ENCODE results near the gene LHFPL2.
"Not testable (repeated sequence)": the region's sequence is repeated elsewhere in the genome, so short reads cannot be mapped to it uniquely, and the experiment has no call there.

The LHFPL2 gene, protein sequence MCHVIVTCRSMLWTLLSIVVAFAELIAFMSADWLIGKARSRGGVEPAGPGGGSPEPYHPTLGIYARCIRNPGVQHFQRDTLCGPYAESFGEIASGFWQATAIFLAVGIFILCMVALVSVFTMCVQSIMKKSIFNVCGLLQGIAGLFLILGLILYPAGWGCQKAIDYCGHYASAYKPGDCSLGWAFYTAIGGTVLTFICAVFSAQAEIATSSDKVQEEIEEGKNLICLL

DNA sequence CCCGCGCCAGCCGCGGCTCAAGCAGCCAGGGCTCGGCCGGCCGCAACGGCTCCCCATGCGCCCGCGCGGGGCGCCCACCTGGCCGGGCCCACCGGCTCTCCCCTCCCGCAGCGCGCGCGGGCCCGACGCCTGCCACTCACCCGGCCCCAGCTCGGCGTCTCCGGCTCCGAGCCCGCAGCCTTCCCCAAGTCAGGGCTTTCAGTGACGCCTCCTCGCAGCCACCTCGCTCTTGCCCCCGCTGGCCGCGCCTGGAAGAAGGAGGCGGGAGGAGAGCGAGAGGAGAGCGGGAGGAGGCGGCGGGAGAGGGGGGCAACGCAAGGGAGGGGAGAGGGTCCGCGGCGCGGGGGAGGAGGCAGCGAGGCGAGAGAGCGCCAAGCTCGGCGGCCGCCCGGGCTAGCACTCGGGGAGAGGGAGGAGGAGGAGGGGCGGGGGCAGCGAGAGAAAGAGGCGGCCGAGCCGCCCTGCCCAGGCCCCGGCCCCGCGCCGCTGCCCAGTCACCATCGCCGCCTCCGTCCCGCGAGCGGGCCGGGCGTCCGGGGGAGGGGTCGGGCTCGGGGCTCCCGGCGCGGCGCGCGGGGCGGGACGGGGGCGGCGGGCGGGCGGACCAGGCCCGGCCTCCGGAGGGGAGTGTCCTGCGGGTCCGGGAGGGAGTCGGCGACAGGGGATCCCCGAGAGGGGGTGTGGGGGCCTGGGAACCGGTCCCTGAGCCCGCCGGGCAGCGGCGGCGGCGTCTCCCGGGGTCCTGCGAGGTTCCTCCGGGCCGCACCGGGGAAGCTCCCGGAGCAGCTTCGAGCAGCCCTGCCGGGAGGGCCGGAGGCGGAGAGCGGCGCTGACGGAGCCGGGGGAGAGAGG is at the start of gene LHFPL2:
TSS of gene LHFPL2 (minus strand) at position 414 of the 852 bp plus-strand sequence. CDS start 138,559 bp downstream, outside the sequence.
- peak in 1 of 2 donors; percentile 6 for DNase-seq (ENCODE audit: low read depth in 2 of 2)

GRCh38 chr5:78696637-78697036 is 48.1 kb upstream of the LHFPL2 start:
- no peak for DNase-seq (ENCODE audit: low read depth in 2 of 2)

DNA sequence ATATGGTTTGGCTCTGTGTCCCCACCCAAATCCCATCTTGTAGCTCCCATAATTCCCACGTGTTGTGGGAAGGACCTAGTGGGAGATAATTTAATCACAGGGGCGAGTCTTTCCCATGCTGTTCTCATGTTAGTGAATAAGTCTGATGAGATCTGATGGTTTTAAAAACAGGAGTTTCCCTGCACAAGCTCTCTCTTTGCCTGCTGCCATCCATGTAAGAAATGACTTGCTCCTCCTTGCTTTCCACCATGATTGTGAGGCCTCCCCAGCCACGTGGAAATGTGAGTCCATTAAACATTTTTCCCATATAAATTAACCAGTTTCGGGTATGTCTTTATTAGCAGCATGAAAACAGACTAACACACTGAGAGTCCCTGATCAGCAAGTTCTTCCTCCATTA is 47.5 kb upstream of the LHFPL2 start:
- not testable (repeated sequence) for DNase-seq (ENCODE audit: low read depth in 2 of 2)

DNA sequence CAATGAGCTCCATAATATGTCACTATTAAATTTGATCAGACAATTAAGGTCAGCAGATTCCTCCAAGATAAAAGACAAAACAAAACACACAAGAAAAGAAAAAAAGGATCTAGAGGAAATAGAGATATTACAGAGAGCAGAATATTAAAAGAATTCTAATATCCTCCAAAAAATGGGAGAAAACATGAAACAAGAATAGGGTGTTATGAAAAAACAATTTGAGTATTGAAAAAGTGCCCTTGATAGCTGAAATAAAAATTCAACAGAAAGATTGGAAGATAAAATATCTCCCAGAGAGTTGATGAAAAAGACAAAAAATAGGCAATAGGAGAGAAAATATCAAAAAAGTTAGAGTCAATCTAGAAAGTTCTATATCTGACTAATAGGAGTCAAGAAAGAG is 44.8 kb upstream of the LHFPL2 start:
- DNase-seq (ENCODE audit: low read depth in 2 of 2) = no peak

DNA sequence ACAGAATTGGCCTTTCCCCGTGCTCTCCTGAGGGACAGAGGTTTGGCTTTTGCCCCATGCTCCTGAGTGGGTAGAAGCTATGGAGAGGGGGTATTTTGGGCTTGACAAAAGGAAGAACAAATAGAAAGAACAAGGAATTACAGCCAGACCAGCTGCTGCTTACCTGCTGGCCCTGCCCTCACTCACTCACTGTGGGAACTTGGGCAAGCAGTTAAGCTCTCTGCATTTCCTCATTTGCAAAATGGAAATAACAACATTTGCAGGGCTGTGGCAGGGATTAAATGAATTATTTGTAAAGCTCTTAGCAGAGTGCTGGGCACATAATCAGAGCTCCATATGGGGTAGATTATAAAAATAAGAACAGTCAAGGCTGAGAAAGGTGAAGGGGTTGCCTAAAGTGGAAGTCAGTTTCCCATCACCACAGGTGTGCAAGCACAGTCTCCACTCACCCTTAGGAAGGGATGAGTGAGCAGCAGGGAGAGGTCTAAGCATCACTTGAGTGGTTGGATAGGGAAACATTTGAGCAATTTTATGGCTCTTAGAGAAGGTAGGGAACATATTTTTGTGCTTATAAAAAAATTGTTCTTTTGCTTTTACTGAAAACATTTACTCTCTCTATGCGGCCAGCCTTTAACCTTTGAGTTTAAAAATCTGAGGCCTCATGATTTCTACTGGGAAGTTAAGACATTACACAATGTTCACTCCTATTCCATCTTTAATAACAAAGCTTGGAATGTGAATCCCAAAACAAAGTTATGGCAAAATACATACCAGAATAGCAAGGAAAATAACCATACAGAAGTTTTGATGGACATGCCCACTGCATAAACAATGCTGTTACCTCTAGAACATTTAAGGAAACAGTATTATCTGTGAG is 42.8 kb upstream of the LHFPL2 start:
- DNase-seq (ENCODE audit: low read depth in 2 of 2) = no peak

DNA sequence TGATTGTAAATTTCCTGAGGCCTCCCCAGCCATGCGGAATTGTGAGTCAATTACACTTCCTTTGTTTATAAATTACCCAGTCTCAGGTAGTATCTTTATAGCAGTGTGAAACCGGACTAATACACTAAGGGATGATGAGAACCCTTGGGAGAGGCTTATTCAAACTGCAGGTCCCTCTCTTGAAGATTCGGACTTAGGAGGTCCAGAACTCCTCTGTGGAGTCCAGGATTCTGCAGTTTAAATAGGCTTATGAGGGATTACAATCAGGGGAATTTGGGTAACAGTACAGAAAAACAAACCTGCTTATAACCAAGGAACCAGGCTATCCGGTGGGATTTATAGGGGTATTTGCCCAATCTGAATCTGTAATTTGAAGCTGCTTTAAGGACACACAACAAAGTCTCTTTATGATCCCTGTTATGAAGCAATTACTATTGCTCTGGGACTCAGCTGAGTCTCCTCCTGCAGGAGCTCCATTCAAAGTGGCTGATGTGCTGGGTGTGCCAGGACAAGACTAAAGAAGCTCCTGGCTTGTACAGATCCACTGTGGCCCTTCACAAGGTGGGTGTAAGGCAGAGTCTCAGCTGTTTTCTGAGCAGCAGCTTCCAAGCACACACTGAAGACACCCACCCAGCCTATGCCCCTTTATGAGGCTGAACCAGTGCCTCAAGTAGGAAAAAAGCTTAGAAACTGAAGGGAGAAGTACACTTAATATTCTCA is 41.8 kb upstream of the LHFPL2 start:
- DNase-seq (ENCODE audit: low read depth in 2 of 2) = no peak

- DNase-seq (ENCODE audit: low read depth in 2 of 2) = no peak
These were observed 41.1 kb upstream of the LHFPL2 start for GRCh38 chr5:78689540-78690252.

GRCh38 chr5:78687514-78687913 is 38.9 kb upstream of the LHFPL2 start:
- not testable (repeated sequence) for DNase-seq (ENCODE audit: low read depth in 2 of 2)

- not testable (repeated sequence) for DNase-seq (ENCODE audit: low read depth in 2 of 2)
These were observed 35.3 kb upstream of the LHFPL2 start for GRCh38 chr5:78683905-78684304.

DNA sequence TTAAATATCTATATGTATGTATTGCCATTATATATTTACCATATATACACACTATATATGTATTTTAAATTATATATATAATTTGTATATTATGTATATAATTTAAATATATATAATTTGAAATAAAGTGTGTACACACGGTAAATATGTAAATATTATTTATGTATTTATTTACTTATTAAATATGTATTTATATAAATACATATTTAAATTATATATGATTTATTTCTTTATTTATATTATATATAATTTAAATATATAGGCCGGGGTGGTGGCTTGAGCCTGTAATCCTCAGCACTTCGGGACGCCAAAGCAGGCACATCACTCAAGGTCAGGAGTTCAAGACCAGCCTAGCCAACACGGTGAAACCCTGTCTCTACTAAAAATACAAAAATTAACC is 31.3 kb upstream of the LHFPL2 start:
- DNase-seq (ENCODE audit: low read depth in 2 of 2) = no peak

GRCh38 chr5:78677777-78678668 is 29.5 kb upstream of the LHFPL2 start:
- no peak for DNase-seq (ENCODE audit: low read depth in 2 of 2)

DNA sequence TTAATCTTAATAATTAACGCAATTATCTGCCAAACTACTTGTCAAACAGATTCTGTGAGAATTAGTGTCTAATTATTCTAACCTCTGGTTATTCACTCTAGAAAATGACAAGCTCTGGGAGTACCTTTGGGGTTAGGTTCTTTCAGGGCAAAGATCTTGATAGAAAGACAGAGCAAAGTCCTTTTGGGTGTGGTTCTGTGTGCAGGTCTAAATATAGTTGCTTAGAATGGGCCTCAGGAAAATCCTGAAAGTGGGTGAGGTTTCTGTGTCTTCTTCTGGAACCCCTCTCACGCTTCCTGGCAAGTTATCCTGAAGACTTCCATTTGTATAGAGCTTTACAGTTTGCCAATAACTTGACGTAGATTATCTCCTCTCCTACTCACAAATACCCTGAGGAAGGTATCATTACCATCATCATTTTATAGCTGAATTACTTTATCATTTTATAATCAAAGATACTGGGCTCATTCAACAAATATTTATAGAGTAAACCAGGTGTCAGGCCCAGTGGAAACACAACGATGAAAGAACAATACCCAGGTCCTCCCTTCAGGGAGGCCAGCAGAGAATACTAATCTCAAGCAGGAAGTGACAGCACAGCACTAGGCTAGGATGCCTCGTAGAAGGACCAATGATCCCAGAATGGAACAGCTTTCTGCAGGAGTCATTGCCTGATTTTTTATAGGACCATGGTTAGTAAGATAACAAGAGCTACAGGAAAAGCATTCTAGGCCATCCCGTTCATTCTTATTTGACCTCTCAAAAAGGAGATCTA is 27.6 kb upstream of the LHFPL2 start:
- no peak for DNase-seq (ENCODE audit: low read depth in 2 of 2)

- DNase-seq (ENCODE audit: low read depth in 2 of 2) = not testable (repeated sequence)
These were observed 25.3 kb upstream of the LHFPL2 start for GRCh38 chr5:78673827-78674226.

- no peak for DNase-seq (ENCODE audit: low read depth in 2 of 2)
These were observed 23.6 kb upstream of the LHFPL2 start for GRCh38 chr5:78672154-78672553.

- DNase-seq (ENCODE audit: low read depth in 2 of 2) = no peak
These were observed 23.0 kb upstream of the LHFPL2 start for GRCh38 chr5:78671609-78672008.

- no peak for DNase-seq (ENCODE audit: low read depth in 2 of 2)
These were observed 22.2 kb upstream of the LHFPL2 start for GRCh38 chr5:78670701-78671269.

GRCh38 chr5:78669331-78669730 is 20.8 kb upstream of the LHFPL2 start:
- no peak for DNase-seq (ENCODE audit: low read depth in 2 of 2)

- no peak for DNase-seq (ENCODE audit: low read depth in 2 of 2)
These were observed 19.0 kb upstream of the LHFPL2 start for GRCh38 chr5:78667461-78668103.

Measured in stimulated activated CD4-positive, alpha-beta T cell treated with anti-CD3 and anti-CD28 coated beads, Interleukin-15, amount 100 ng/mL, for 48 hours (primary cell).